Karpas-422 (cell line): ENCODE data around the gene ZBTB21. TPM values are rescaled to one million over a fixed set of nuclear protein-coding genes. Genes with fewer than 3 reads are reported as not detected.

Experiments
- DNase-seq: peaks from one replicate; pipeline ENCODE4 v3.0.0-alpha.2; 2015
- H2AFZ ChIP-seq: fragments of 200-600 bp; sonication (generic); 2 replicates; pipeline ENCODE4 v1.6.1; 2014; ENCODE audit warnings: antibody characterized with exemption, low read length, mixed read lengths
- H3K27ac ChIP-seq: fragments of 200-600 bp; sonication (generic); 2 replicates; pipeline ENCODE4 v1.5.1; 2014; ENCODE audit warnings: mild to moderate bottlenecking, low read length, moderate library complexity
- H3K27me3 ChIP-seq: fragments of 200-600 bp; sonication (generic); 2 replicates; pipeline ENCODE4 v1.6.1; 2014; ENCODE audit warnings: low read length, mixed read lengths
- H3K36me3 ChIP-seq: fragments of 200-600 bp; sonication (generic); 2 replicates; pipeline ENCODE4 v1.6.1; 2014; ENCODE audit warnings: low read length, mixed read lengths; ENCODE audit not compliant: insufficient read depth
- H3K4me1 ChIP-seq: fragments of 200-600 bp; sonication (generic); 2 replicates; pipeline ENCODE4 v1.6.1; 2014; ENCODE audit warnings: mild to moderate bottlenecking, low read length, mixed read lengths
- H3K4me2 ChIP-seq: fragments of 200-600 bp; sonication (generic); 2 replicates; pipeline ENCODE4 v1.6.1; 2014; ENCODE audit warnings: low read length, low read depth, mild to moderate bottlenecking; ENCODE audit not compliant: poor library complexity, severe bottlenecking
- H3K4me3 ChIP-seq: fragments of 200-600 bp; sonication (generic); 2 replicates; pipeline ENCODE4 v1.5.1; 2014; ENCODE audit warnings: mild to moderate bottlenecking, antibody characterized with exemption, low read length, mixed read lengths
- H3K79me2 ChIP-seq: fragments of 200-600 bp; sonication (generic); 2 replicates; pipeline ENCODE4 v1.6.1; 2014; ENCODE audit warnings: mild to moderate bottlenecking, low read length, mixed read lengths
- H3K9ac ChIP-seq: fragments of 200-600 bp; sonication (generic); 2 replicates; pipeline ENCODE4 v1.6.0; 2014; ENCODE audit warnings: low read length
- H3K9me2 ChIP-seq: fragments of 200-600 bp; sonication (generic), shearing (Covaris generic); replicated peaks from 2 replicates; pipeline ENCODE4 v1.6.0; 2014; ENCODE audit warnings: mild to moderate bottlenecking, low read length, moderate library complexity; ENCODE audit not compliant: insufficient read depth
- H3K9me3 ChIP-seq: fragments of 300-700, 200-600 bp; sonication (generic); 2 replicates; pipeline ENCODE4 v1.6.1; 2014; ENCODE audit warnings: low read length, mixed read lengths
- H4K20me1 ChIP-seq: fragments of 200-600 bp; sonication (generic); 2 replicates; pipeline ENCODE4 v1.6.1; 2014; ENCODE audit warnings: mild to moderate bottlenecking, antibody characterized with exemption, low read length, low read depth; ENCODE audit not compliant: insufficient read depth
- total RNA-seq: library from RNA; depleted of rRNA; stranded (reverse); fragments of >200 nt; shearing (Covaris generic); gene quantifications from 2 replicates; pipeline ENCODE4 v1.2.3, GENCODE V29; 2014; ENCODE audit warnings: low replicate concordance; rRNA removed

ZBTB21 gene
- total RNA-seq, 1 experiment from 2014 or later = 2.8 TPM

- H3K79me2 ChIP-seq = no peaks in the 10 kb centered on the region
- DNase-seq = no peak
- H3K9me3 ChIP-seq = no peaks in the 10 kb centered on the region
These were observed 68.2 kb downstream of the ZBTB21 start for GRCh38 chr21:41941941-41942340.

DNA sequence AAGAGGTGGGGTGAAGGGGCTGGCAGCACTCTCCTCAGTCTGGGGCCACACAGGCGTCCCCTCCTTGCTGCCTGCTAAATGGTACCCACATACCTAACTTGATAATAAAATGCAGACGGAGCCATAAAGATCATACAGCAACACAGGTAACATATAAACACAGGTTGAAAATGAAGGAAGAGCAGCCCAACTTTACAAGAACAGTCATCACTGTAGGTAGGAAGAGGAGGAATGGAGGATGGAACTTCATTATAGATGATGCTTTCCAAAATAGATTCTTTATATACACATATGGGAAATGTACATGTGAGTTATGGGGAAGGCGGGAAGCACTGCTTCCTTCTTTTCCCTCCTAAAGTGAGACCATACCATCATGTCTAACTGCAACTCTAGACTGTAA is 69.7 kb downstream of the ZBTB21 start:
- no peak overlapping the region for H3K9ac ChIP-seq
- H3K9me3 ChIP-seq = no peaks in the 10 kb centered on the region
- no peak for DNase-seq
- no peaks in the 10 kb centered on the region for H4K20me1 ChIP-seq
- no peaks in the 10 kb centered on the region for H3K27me3 ChIP-seq
- no peak overlapping the region for H2AFZ ChIP-seq
- H3K36me3 ChIP-seq = no peaks in the 10 kb centered on the region
- no peaks in the 10 kb centered on the region for H3K9me2 ChIP-seq
- no peak overlapping the region for H3K27ac ChIP-seq
- H3K4me1 ChIP-seq = no peaks in the 10 kb centered on the region
- no peak overlapping the region for H3K4me2 ChIP-seq
- H3K4me3 ChIP-seq = no peak overlapping the region
- H3K79me2 ChIP-seq = no peaks in the 10 kb centered on the region

More at GRCh38 chr21:41941941-41942340, 68.2 kb downstream of the ZBTB21 start:
- H3K27ac ChIP-seq = no peak overlapping the region
- no peaks in the 10 kb centered on the region for H3K4me1 ChIP-seq
- no peaks in the 10 kb centered on the region for H3K36me3 ChIP-seq
- H2AFZ ChIP-seq = no peak overlapping the region
- no peak overlapping the region for H3K4me2 ChIP-seq
- H3K9ac ChIP-seq = no peak overlapping the region
- H4K20me1 ChIP-seq = no peaks in the 10 kb centered on the region
- H3K4me3 ChIP-seq = no peak overlapping the region
- no peaks in the 10 kb centered on the region for H3K27me3 ChIP-seq
- H3K9me2 ChIP-seq = no peaks in the 10 kb centered on the region

GRCh38 chr21:41939391-41939790 is 70.8 kb downstream of the ZBTB21 start:
- Histone ChIP-seq H3K9ac (no peak overlapping the region), H3K9me2 (no peaks in the 10 kb centered on the region), H3K4me2 (no peak overlapping the region), H3K4me1 (no peaks in the 10 kb centered on the region), H3K36me3 (no peaks in the 10 kb centered on the region), H3K9me3 (no peaks in the 10 kb centered on the region), H3K79me2 (no peaks in the 10 kb centered on the region), H3K27me3 (no peaks in the 10 kb centered on the region), H3K27ac (no peak overlapping the region), H2AFZ (no peak overlapping the region), H4K20me1 (no peaks in the 10 kb centered on the region), H3K4me3 (no peak overlapping the region)
- no peak for DNase-seq

Other genes starting within 250 kb of the ZBTB21 start
- gene RIPK4, start 243.3 kb downstream of the ZBTB21 start, total RNA-seq = not detected in 2 replicates
- gene PRDM15, start 131.0 kb downstream of the ZBTB21 start, total RNA-seq = 3.0 and 14.6 TPM in 2 replicates
- 0.07 TPM in 1 of 2 replicates, not detected in the other for gene C2CD2, start 56.3 kb downstream of the ZBTB21 start, total RNA-seq
- gene UMODL1, start 61.0 kb upstream of the ZBTB21 start, total RNA-seq = 2.3 and 2.5 TPM in 2 replicates
- gene ABCG1, start 208.8 kb upstream of the ZBTB21 start, total RNA-seq = not detected in 2 replicates